Central memory CD8-positive, alpha-beta T cell (primary cell): Measurements from ENCODE around the gene LRRC4.

Source experiments
- ATAC-seq: fragments of 150-1000 bp; cut with Tn5 transposase; replicated peaks from 2 replicates; pipeline ENCODE4 v1.10.0; 2022; ENCODE audit warnings: mild to moderate bottlenecking, moderate FRiP score, moderate number of reproducible peaks; ENCODE audit not compliant: poor library complexity, severe bottlenecking; ENCODE audit errors: extremely low read depth
- DNase-seq, 2 donors: peaks; one replicate each; pipeline ENCODE4 v3.0.0; 2021; ENCODE audit warnings: low spot score in 2 of 2
- H3K27ac Mint-ChIP-seq: one replicate; pipeline ENCODE4 v1.8.0; 2022; ENCODE audit warnings: low read depth, mild to moderate bottlenecking, moderate library complexity, mixed read lengths
- H3K27me3 Mint-ChIP-seq: one replicate; pipeline ENCODE4 v1.8.0; 2022; ENCODE audit warnings: mixed read lengths
- H3K36me3 Mint-ChIP-seq: one replicate; pipeline ENCODE4 v1.8.0; 2022; ENCODE audit warnings: mild to moderate bottlenecking, moderate library complexity, mixed read lengths; ENCODE audit not compliant: insufficient read depth
- H3K4me1 Mint-ChIP-seq: one replicate; pipeline ENCODE4 v1.8.0; 2022; ENCODE audit warnings: mixed read lengths
- H3K4me3 Mint-ChIP-seq: one replicate; pipeline ENCODE4 v1.8.0; 2022; ENCODE audit warnings: mild to moderate bottlenecking, moderate library complexity, mixed read lengths
- H3K9me3 Mint-ChIP-seq: one replicate; pipeline ENCODE4 v1.8.0; 2022; ENCODE audit warnings: mixed read lengths

The LRRC4 gene

DNA sequence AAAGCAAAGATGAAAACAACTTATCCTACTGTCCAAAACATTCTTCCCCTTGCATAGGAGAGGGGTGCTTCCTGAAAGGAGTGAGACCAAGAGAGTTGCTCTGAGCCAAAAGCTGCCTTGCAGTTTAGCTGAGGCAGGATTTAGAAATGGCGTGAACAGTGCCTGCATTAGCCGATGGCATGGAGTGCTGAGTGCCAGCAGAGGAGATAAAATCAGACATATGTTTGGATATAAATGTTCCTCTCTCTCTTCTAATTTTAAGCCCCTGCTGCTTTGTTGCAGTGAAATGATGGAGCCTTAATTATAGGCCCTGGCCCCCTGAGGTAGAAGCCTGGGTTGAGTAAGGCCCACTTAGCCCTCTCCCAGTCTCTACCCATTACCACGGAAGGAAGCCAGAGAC, 7.1 kb downstream of the LRRC4 start:
- H3K27me3 Mint-ChIP-seq: peaks cover 4% of the 10 kb centered on the region
- H3K27ac Mint-ChIP-seq: no peak overlapping the region
- H3K4me3 Mint-ChIP-seq: no peak overlapping the region
- no peak for DNase-seq
- H3K9me3 Mint-ChIP-seq: no peaks in the 10 kb centered on the region
- H3K36me3 Mint-ChIP-seq: peaks cover 3% of the 10 kb centered on the region
- ATAC-seq: no peak
- H3K4me1 Mint-ChIP-seq: peaks cover 23% of the 10 kb centered on the region

GRCh38 chr7:128022631-128023532, 8.4 kb downstream of the LRRC4 start:
- DNase-seq (no peak), ATAC-seq (no peak)
- Mint-ChIP-seq H3K27ac (no peak overlapping the region), H3K27me3 (no peaks in the 10 kb centered on the region), H3K9me3 (no peaks in the 10 kb centered on the region), H3K36me3 (peaks cover 2% of the 10 kb centered on the region), H3K4me1 (peaks cover 24% of the 10 kb centered on the region), H3K4me3 (no peak overlapping the region)

- ATAC-seq (no peak), DNase-seq (no peak)
- Mint-ChIP-seq H3K4me3 (no peak overlapping the region), H3K36me3 (peaks cover 2% of the 10 kb centered on the region), H3K27me3 (no peaks in the 10 kb centered on the region), H3K4me1 (peaks cover 24% of the 10 kb centered on the region), H3K27ac (peak overlapping the region; percentile 70), H3K9me3 (no peaks in the 10 kb centered on the region)
These were observed 9.9 kb downstream of the LRRC4 start for GRCh38 chr7:128021366-128021765.

GRCh38 chr7:128020159-128020558, 11.1 kb downstream of the LRRC4 start:
- no peak for ATAC-seq
- no peaks in the 10 kb centered on the region for H3K27me3 Mint-ChIP-seq
- no peaks in the 10 kb centered on the region for H3K9me3 Mint-ChIP-seq
- H3K4me3 Mint-ChIP-seq: no peak overlapping the region
- no peaks in the 10 kb centered on the region for H3K36me3 Mint-ChIP-seq
- no peak overlapping the region for H3K27ac Mint-ChIP-seq
- no peak for DNase-seq
- peaks cover 25% of the 10 kb centered on the region for H3K4me1 Mint-ChIP-seq

DNA sequence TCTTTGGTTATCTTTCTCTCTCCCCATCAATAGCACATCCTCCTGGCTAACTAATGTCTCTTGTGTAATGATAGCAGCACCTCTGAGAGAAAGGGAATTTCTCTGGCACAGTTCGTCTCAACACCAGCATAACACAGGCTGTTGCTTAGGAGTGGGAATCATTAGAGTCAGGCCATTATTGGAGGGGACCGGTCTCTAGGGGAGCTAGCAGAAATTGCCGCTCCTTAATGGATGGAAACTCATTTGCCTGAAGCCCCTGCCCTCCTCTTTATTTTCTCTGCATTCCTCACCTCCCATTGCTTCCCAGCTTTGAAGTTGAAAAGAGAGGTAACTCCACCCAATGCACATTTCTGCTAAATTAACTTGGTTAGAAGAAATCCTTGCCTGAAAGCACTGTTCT, 11.9 kb downstream of the LRRC4 start:
- ATAC-seq (no peak), DNase-seq (no peak)
- Mint-ChIP-seq H3K4me1 (peaks cover 30% of the 10 kb centered on the region), H3K27me3 (no peaks in the 10 kb centered on the region), H3K4me3 (no peak overlapping the region), H3K27ac (no peak overlapping the region), H3K9me3 (no peaks in the 10 kb centered on the region), H3K36me3 (no peaks in the 10 kb centered on the region)

DNA sequence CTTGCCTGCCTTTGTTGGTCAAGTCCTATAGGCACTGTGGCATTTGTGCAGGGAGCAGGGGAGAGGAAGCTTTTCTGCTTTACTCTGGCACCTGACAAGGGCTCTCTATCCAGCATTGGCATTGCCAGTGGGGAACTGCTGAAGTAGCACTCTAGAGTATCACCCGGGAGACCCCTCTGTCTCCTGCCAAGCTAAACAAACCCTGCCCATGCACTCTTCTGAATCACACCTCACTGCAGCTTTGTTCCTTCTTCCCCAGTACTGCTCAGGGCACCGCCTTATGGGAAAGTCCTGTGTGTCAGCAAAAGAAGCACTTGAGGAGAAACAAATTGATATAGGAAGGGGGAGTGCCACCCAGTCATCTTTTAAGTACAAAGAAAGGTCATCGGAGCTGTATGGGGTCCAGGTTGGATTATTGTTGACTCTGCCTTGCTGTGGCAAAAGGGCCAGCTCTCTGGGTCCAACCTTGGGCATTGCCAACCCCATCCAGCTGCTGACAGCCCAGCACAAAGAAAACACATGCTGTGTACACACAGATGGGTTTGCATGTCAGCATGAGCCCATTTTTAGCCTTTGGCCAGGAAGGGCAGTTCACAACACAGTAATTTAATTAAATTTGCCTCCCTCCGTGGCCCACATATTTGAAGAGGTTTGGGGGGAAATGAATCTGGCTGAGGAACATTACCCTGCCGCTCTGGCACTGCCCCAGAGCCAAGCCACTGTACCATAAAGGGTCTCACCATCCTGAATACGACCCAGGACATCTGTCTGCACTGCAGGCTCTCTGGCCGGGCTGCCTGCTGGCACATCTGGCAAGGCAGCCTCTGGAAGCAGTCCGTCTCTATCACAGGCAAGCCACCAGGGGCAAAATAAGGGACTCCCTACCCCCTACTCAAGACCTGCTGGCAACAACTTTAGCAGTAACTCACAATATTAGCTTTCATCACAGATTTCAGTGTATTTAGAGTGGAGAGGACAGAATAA, 13.1 kb downstream of the LRRC4 start:
- ATAC-seq (no peak), DNase-seq (no peak)
- no peaks in the 10 kb centered on the region for H3K27me3 Mint-ChIP-seq
- H3K4me3 Mint-ChIP-seq: no peak overlapping the region
- peaks cover 30% of the 10 kb centered on the region for H3K4me1 Mint-ChIP-seq
- no peaks in the 10 kb centered on the region for H3K36me3 Mint-ChIP-seq
- H3K9me3 Mint-ChIP-seq: no peaks in the 10 kb centered on the region
- no peak overlapping the region for H3K27ac Mint-ChIP-seq

GRCh38 chr7:128017460-128017859, 13.8 kb downstream of the LRRC4 start:
- Mint-ChIP-seq H3K4me1 (peaks cover 30% of the 10 kb centered on the region), H3K27me3 (no peaks in the 10 kb centered on the region), H3K36me3 (no peaks in the 10 kb centered on the region), H3K9me3 (no peaks in the 10 kb centered on the region), H3K27ac (no peak overlapping the region), H3K4me3 (no peak overlapping the region)
- ATAC-seq: no peak
- no peak for DNase-seq

GRCh38 chr7:128014811-128015210, 16.4 kb downstream of the LRRC4 start:
- Mint-ChIP-seq H3K27ac (no peak overlapping the region), H3K9me3 (no peaks in the 10 kb centered on the region), H3K4me3 (no peak overlapping the region), H3K4me1 (peaks cover 20% of the 10 kb centered on the region), H3K27me3 (no peaks in the 10 kb centered on the region), H3K36me3 (peaks cover 4% of the 10 kb centered on the region)
- DNase-seq: no peak
- ATAC-seq: no peak

DNA sequence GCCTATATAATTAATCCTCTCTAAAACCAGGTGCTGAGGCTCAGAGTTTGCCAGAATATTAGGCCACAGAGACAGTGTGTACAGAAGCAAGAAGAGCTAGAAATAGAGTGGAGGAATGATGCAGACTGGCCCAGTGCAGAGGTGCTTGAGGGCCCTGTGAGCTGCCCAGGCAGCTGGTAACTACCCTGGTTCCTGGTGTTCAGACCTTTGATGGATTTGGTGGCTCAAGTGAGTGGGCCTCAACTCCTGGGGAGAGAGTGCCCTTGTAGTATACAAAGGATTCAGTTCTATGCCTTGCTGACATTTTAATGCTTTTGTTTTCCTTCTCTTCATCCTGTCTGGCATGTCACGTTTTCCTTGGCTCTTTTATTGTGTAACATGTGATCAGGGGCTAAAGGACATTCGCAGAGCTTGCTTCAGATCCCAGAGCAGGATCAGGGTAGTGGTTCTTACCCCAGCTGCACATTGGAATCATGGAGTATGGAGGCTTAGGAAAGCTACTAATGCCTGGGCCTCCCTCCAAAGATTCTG, 20.0 kb downstream of the LRRC4 start:
- no peak overlapping the region for H3K27ac Mint-ChIP-seq
- no peaks in the 10 kb centered on the region for H3K9me3 Mint-ChIP-seq
- no peak for ATAC-seq
- no peak overlapping the region for H3K4me3 Mint-ChIP-seq
- H3K4me1 Mint-ChIP-seq: peaks cover 14% of the 10 kb centered on the region
- DNase-seq: no peak
- H3K27me3 Mint-ChIP-seq: no peaks in the 10 kb centered on the region
- peaks cover 6% of the 10 kb centered on the region for H3K36me3 Mint-ChIP-seq

GRCh38 chr7:128010391-128011127, 20.7 kb downstream of the LRRC4 start:
- peaks cover 7% of the 10 kb centered on the region for H3K36me3 Mint-ChIP-seq

DNA sequence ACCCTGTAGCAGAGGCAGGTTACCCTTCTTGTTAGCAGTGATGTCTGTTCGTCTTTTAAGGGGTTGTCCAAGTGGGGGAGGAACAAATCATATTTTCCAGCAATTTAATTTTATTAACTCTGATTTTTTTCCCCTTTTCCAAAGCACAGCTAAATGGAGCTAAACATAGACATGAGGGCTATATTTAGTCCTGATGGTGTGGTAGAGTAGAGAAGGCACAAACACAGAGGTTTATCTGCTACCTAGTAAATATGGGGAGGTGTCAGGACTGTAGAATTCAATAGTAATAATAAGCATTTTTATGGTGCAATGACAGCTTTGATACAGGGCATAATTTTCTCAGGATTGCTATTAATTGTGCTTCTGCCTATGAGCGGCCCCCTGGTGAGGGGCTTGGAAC, 22.5 kb downstream of the LRRC4 start:
- ATAC-seq (no peak), DNase-seq (no peak)
- H3K4me3 Mint-ChIP-seq: no peak overlapping the region
- no peak overlapping the region for H3K27ac Mint-ChIP-seq
- H3K9me3 Mint-ChIP-seq: no peaks in the 10 kb centered on the region
- H3K4me1 Mint-ChIP-seq: peaks cover 13% of the 10 kb centered on the region
- no peaks in the 10 kb centered on the region for H3K27me3 Mint-ChIP-seq
- peaks cover 7% of the 10 kb centered on the region for H3K36me3 Mint-ChIP-seq

More at GRCh38 chr7:128010391-128011127, 20.7 kb downstream of the LRRC4 start:
- peaks cover 14% of the 10 kb centered on the region for H3K4me1 Mint-ChIP-seq
- ATAC-seq (no peak), DNase-seq (no peak)
- H3K27me3 Mint-ChIP-seq: no peaks in the 10 kb centered on the region
- no peak overlapping the region for H3K4me3 Mint-ChIP-seq
- H3K27ac Mint-ChIP-seq: no peak overlapping the region
- no peaks in the 10 kb centered on the region for H3K9me3 Mint-ChIP-seq

DNA sequence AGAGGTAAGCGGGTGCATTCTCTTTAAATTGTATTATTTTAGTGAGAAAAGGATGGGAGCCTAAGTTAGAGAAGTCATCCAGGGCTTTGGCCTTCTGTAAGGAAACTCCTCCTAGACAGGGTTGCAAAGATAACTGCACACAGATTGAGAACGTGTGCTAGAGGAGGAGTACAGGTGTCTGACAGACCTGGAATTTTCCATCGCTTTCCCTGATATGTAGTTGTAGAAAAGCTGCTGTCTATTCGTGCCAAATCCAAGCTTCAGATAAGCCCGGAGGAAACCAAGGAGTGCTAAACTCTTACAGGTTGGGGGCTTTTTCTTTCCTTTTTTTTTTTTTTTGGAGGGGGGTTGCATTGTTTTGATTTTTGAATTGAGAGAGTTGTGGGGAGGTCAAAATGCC, 23.1 kb downstream of the LRRC4 start:
- DNase-seq: no peak
- peaks cover 7% of the 10 kb centered on the region for H3K36me3 Mint-ChIP-seq
- no peaks in the 10 kb centered on the region for H3K9me3 Mint-ChIP-seq
- no peak overlapping the region for H3K4me3 Mint-ChIP-seq
- no peaks in the 10 kb centered on the region for H3K27me3 Mint-ChIP-seq
- ATAC-seq: no peak
- no peak overlapping the region for H3K27ac Mint-ChIP-seq
- H3K4me1 Mint-ChIP-seq: peaks cover 19% of the 10 kb centered on the region
